ENCODE measurements around the gene HOMER3.

DNA sequence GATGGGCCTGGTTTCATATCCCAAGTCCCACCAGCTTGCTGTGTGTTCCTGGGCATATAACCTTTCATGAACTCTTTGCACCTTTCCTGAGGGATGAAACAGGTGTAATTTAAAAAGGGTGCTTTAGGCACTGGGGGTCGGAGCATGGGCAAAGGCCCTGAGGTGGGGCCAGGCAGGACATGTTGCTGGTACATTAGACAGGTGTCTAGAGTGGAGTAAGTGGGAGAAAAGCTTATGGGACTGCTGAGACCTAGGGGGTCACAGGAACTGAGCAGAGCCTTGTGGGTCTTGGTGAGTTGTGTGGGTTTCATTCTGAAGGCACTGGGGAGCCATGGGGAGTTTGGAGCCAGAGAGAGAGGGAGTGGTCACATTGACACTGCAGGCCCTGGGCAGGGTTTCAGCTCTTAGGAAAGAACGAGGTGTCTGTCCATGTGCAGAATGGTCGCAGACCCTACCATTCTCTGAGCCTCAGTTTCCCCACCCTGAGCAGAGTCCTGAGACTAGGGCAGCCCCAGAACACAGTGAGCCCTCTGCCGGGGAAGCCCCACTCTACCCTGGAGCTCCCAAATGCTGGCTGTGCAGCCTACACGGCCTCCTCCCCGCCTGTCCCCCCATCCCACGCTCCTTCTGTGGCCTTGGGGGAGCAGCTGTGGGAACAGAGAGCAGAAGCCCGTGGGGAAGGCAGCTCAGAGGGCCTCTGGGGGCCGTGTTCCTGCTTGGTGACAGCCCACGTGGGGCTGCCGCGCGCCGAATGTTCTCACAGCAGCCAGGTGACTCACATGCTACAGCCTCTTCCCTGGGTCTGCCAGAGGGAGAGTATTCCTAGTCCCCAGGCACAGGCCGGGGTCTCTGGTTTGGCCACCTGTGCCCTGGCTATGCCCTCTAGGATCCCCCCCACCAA, 7.3 kb upstream of the HOMER3 start:
- no peak for TF ChIP-seq ZNF678 (CRISPR knock-in tag; IDR thresholded peaks at IDR 0.05)
- no peak for TF ChIP-seq POLR2AphosphoS2 (IDR thresholded peaks at IDR 0.05; ENCODE audit: low read depth, low read length)
